Activated CD8-positive, alpha-beta T cell treated with anti-CD3 and anti-CD28 coated beads for 36 hours (primary cell): Measurements from ENCODE around the gene EPHA4. TPM values are rescaled to one million over a fixed set of nuclear protein-coding genes. Genes with fewer than 3 reads are reported as not detected.

Source experiments
- ATAC-seq: fragments of 200-7000 bp; cut with Tn5 transposase; one replicate; pipeline ENCODE4 v1.10.0; 2021; ENCODE audit warnings: mild to moderate bottlenecking, moderate library complexity
- CTCF ChIA-PET: fragments of 350-600 bp; sonication (Branson Sonifier 250); formaldehyde crosslinking; loops from one replicate; lab custom pipeline; 2021; ENCODE audit warnings: antibody characterized with exemption; lab: Charles Lee
- POLR2A ChIA-PET: fragments of 350-600 bp; sonication (Branson Sonifier 250); formaldehyde crosslinking; loops from one replicate; lab custom pipeline; 2021; ENCODE audit warnings: antibody characterized with exemption; lab: Charles Lee
- DNase-seq: peaks from one replicate; pipeline ENCODE4 v3.0.0-alpha.2; 2020
- H3K27ac Mint-ChIP-seq: one replicate; pipeline ENCODE4 v1.8.0; 2021; ENCODE audit warnings: mild to moderate bottlenecking, mixed read lengths
- H3K27me3 Mint-ChIP-seq: one replicate; pipeline ENCODE4 v1.8.0; 2021; ENCODE audit warnings: mixed read lengths
- H3K36me3 Mint-ChIP-seq: one replicate; pipeline ENCODE4 v1.8.0; 2021; ENCODE audit warnings: low read depth, mixed read lengths
- H3K4me1 Mint-ChIP-seq: one replicate; pipeline ENCODE4 v1.8.0; 2021; ENCODE audit warnings: low read depth, mixed read lengths
- H3K4me3 Mint-ChIP-seq: one replicate; pipeline ENCODE4 v1.8.0; 2021; ENCODE audit warnings: mild to moderate bottlenecking, moderate library complexity, mixed read lengths
- H3K9me3 Mint-ChIP-seq: one replicate; pipeline ENCODE4 v1.8.0; 2021; ENCODE audit warnings: mixed read lengths
- intact Hi-C: fragments of 100-400 bp; cut with micrococcal nuclease; formaldehyde crosslinking; loops from one replicate; pipeline ENCODE4 v1.10.0; 2022
- total RNA-seq, 2 experiments: library from RNA; stranded (reverse); gene quantifications; one replicate each; pipeline ENCODE4 v1.2.3, GENCODE V29; 2021
- TF ChIP-seq, protein P1 (sequence below): fragments of 200-600 bp; IDR thresholded peaks from one replicate; pipeline ENCODE4 v1.8.0; 2022; ENCODE audit warnings: antibody characterized with exemption, mild to moderate bottlenecking

The EPHA4 gene
- total RNA-seq, 2 experiments from 2014 or later: 1.8 to 2.3 TPM

- TF ChIP-seq, protein P1, sequence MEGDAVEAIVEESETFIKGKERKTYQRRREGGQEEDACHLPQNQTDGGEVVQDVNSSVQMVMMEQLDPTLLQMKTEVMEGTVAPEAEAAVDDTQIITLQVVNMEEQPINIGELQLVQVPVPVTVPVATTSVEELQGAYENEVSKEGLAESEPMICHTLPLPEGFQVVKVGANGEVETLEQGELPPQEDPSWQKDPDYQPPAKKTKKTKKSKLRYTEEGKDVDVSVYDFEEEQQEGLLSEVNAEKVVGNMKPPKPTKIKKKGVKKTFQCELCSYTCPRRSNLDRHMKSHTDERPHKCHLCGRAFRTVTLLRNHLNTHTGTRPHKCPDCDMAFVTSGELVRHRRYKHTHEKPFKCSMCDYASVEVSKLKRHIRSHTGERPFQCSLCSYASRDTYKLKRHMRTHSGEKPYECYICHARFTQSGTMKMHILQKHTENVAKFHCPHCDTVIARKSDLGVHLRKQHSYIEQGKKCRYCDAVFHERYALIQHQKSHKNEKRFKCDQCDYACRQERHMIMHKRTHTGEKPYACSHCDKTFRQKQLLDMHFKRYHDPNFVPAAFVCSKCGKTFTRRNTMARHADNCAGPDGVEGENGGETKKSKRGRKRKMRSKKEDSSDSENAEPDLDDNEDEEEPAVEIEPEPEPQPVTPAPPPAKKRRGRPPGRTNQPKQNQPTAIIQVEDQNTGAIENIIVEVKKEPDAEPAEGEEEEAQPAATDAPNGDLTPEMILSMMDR: no peak
- no peaks in the 10 kb centered on the region for H3K27me3 Mint-ChIP-seq
- no peaks in the 10 kb centered on the region for H3K36me3 Mint-ChIP-seq
- ChIA-PET POLR2A (no interaction called here), CTCF (no interaction called here)
- intact Hi-C loops: no loop called here
- peaks cover 6% of the 10 kb centered on the region for H3K4me1 Mint-ChIP-seq
- ATAC-seq: no peak
- no peak overlapping the region for H3K4me3 Mint-ChIP-seq
- H3K27ac Mint-ChIP-seq: no peak overlapping the region
- H3K9me3 Mint-ChIP-seq: no peaks in the 10 kb centered on the region
- no peak for DNase-seq
These were observed 66.5 kb downstream of the EPHA4 start for GRCh38 chr2:221505605-221506004.

DNA sequence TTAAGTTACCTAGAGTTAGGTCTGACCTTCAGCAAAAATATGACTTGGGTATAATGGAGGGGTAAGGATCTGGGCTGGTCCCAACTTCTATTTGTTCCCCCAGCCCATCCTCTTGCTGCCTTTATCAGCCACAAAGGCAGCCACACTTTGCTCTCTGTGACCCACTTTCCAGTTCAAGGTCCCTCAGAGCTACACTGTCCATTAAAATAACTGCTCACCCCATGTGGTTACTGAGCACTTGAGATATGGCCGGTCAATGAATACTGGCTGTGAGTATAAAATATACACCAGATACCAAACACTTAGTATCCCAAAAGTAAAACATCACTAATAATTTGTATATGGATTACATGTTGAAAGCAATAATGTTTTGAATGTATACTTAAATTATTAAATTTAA, 67.2 kb downstream of the EPHA4 start:
- intact Hi-C loops: no loop called here
- TF ChIP-seq, protein P1: no peak
- Mint-ChIP-seq H3K4me1 (peaks cover 6% of the 10 kb centered on the region), H3K27me3 (no peaks in the 10 kb centered on the region), H3K9me3 (no peaks in the 10 kb centered on the region), H3K4me3 (no peak overlapping the region), H3K36me3 (no peaks in the 10 kb centered on the region), H3K27ac (no peak overlapping the region)
- CTCF ChIA-PET: no interaction called here
- POLR2A ChIA-PET: no interaction called here
- DNase-seq (no peak), ATAC-seq (no peak)

DNA sequence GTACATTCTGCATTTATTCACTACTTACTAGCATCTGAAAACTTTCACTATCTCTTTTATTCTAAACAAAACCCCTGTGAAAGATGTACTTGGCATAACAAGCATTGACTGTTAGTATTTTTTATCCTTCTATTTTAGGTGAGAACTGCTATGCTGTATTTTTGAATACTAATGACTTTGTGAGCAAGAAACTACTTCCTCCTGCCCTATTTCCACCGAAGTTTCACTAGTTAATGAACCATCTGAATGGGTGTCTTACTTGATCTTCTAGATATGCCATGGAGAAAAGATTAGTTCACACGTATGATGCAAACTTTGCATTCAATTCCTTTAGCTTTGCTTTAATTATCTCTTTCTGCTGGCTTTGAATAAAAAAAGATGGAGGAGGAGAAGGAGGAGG, 68.1 kb downstream of the EPHA4 start:
- Mint-ChIP-seq H3K36me3 (no peaks in the 10 kb centered on the region), H3K27ac (no peak overlapping the region), H3K9me3 (no peaks in the 10 kb centered on the region), H3K4me3 (no peak overlapping the region), H3K27me3 (no peaks in the 10 kb centered on the region), H3K4me1 (peaks cover 6% of the 10 kb centered on the region)
- intact Hi-C loops: no loop called here
- POLR2A ChIA-PET: no interaction called here
- CTCF ChIA-PET: no interaction called here
- DNase-seq (no peak), ATAC-seq (no peak)
- TF ChIP-seq, protein P1: no peak

GRCh38 chr2:221502270-221503010, 69.7 kb downstream of the EPHA4 start:
- Mint-ChIP-seq H3K36me3 (no peaks in the 10 kb centered on the region), H3K4me3 (no peak overlapping the region), H3K4me1 (peaks cover 6% of the 10 kb centered on the region), H3K9me3 (no peaks in the 10 kb centered on the region), H3K27me3 (no peaks in the 10 kb centered on the region), H3K27ac (no peak overlapping the region)
- ChIA-PET CTCF (no interaction called here), POLR2A (no interaction called here)
- intact Hi-C loops: no loop called here
- ATAC-seq: no peak
- TF ChIP-seq, protein P1: no peak
- no peak for DNase-seq

DNA sequence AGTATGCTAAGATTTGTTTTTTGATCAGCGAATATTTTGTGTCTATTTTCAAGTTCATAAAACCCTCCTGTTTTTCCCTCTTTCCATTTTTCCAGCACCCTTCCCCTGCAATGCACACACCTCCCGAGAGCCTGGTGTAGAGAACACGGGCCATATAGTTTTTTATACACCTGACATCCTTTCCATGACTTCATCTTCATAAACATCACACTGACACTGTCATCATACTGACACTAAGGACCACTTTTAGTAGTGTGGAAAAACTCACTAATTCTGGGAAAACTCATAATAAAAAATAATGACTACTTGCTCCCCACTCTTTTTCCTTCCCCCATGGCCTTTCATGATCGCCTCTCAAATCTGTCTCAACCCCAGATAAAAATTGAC, 70.2 kb downstream of the EPHA4 start:
- Mint-ChIP-seq H3K9me3 (no peaks in the 10 kb centered on the region), H3K4me1 (peaks cover 6% of the 10 kb centered on the region), H3K4me3 (no peak overlapping the region), H3K36me3 (no peaks in the 10 kb centered on the region), H3K27me3 (no peaks in the 10 kb centered on the region), H3K27ac (no peak overlapping the region)
- CTCF ChIA-PET: interaction anchor here (1.5 kb wide), 1 partner anchor 72 kb away, joined by 3 read pairs; no protein-coding TSS in a partner anchor
- TF ChIP-seq, protein P1: no peak
- POLR2A ChIA-PET: no interaction called here
- intact Hi-C loops: no loop called here
- no peak for DNase-seq
- ATAC-seq: no peak
